AG09309 (cell line): Measurements from ENCODE around the gene ADGRF1.

ENCODE experiments used
- DNase-seq: peaks from one replicate; pipeline ENCODE4 v3.0.0-alpha.2; 2010; ENCODE audit warnings: low read depth
- H3K4me3 ChIP-seq: 2 replicates; pipeline ENCODE4 v1.5.1; 2011; ENCODE audit warnings: mild to moderate bottlenecking, low read depth, low read length, moderate library complexity; ENCODE audit not compliant: control insufficient read depth
- CTCF ChIP-seq: IDR thresholded peaks from 2 replicates; pipeline ENCODE4 v1.5.1; 2011; ENCODE audit warnings: mild to moderate bottlenecking, low read depth, low read length, inconsistent platforms; ENCODE audit not compliant: insufficient read depth, control insufficient read depth; ENCODE audit errors: missing control alignments

ADGRF1 gene

GRCh38 chr6:46990031-46990644 lies 52.0 kb downstream of the ADGRF1 start:
- no peak for DNase-seq
- H3K4me3 ChIP-seq, result no peak overlapping the region
- TF ChIP-seq CTCF, result no peak

GRCh38 chr6:46989398-46989797 lies 52.7 kb downstream of the ADGRF1 start:
- TF ChIP-seq CTCF, result no peak
- no peak overlapping the region for H3K4me3 ChIP-seq
- DNase-seq, result no peak

- DNase-seq, result no peak
- TF ChIP-seq CTCF, result no peak
- H3K4me3 ChIP-seq, result no peak overlapping the region
These were observed 56.2 kb downstream of the ADGRF1 start for GRCh38 chr6:46985943-46986342.

- no peak overlapping the region for H3K4me3 ChIP-seq
- DNase-seq, result peak; percentile 57
- TF ChIP-seq CTCF, result no peak
These were observed 59.1 kb downstream of the ADGRF1 start for GRCh38 chr6:46983007-46983411.

- H3K4me3 ChIP-seq, result no peak overlapping the region
- TF ChIP-seq CTCF, result no peak
- DNase-seq, result no peak
These were observed 62.9 kb downstream of the ADGRF1 start for GRCh38 chr6:46979206-46979605.

GRCh38 chr6:46974786-46975185 lies 67.3 kb downstream of the ADGRF1 start:
- no peak for DNase-seq
- H3K4me3 ChIP-seq, result no peak overlapping the region
- no peak for TF ChIP-seq CTCF

GRCh38 chr6:46973029-46973428 lies 69.1 kb downstream of the ADGRF1 start:
- no peak for TF ChIP-seq CTCF
- DNase-seq, result no peak
- H3K4me3 ChIP-seq, result no peak overlapping the region
